GM18499 (cell line): ENCODE results near the gene OLFML1.

ENCODE experiments used
- ATAC-seq: cut with Tn5 transposase; IDR thresholded peaks from one replicate; pipeline ENCODE4 v1.9.1; 2021; ENCODE audit warnings: moderate number of reproducible peaks; ENCODE audit not compliant: insufficient read depth, unreplicated experiment

OLFML1 gene

GRCh38 chr11:7528514-7529049 is 43.3 kb downstream of the OLFML1 start:
- no peak for ATAC-seq

GRCh38 chr11:7530013-7530640 is 44.8 kb downstream of the OLFML1 start:
- no peak for ATAC-seq

- ATAC-seq, result no peak
Observed at GRCh38 chr11:7531011-7531410, 45.7 kb downstream of the OLFML1 start.

- ATAC-seq, result no peak
Observed at GRCh38 chr11:7532405-7533145, 47.3 kb downstream of the OLFML1 start.

- peak; percentile 5 for ATAC-seq
Observed at GRCh38 chr11:7533199-7534041, 48.1 kb downstream of the OLFML1 start.

- peak; percentile 63 for ATAC-seq
Observed at GRCh38 chr11:7534042-7534378, 48.7 kb downstream of the OLFML1 start.

- no peak for ATAC-seq
Observed at GRCh38 chr11:7536100-7536499, 50.8 kb downstream of the OLFML1 start.

GRCh38 chr11:7537265-7537664 is 52.0 kb downstream of the OLFML1 start:
- ATAC-seq, result no peak

GRCh38 chr11:7538031-7538430 is 52.7 kb downstream of the OLFML1 start:
- no peak for ATAC-seq

- ATAC-seq, result no peak
Observed at GRCh38 chr11:7538466-7539454, 53.5 kb downstream of the OLFML1 start.

- no peak for ATAC-seq
Observed at GRCh38 chr11:7540830-7541555, 55.7 kb downstream of the OLFML1 start.

- no peak for ATAC-seq
Observed at GRCh38 chr11:7543302-7543701, 58.0 kb downstream of the OLFML1 start.

- no peak for ATAC-seq
Observed at GRCh38 chr11:7544021-7544420, 58.7 kb downstream of the OLFML1 start.

- ATAC-seq, result no peak
Observed at GRCh38 chr11:7545611-7546010, 60.3 kb downstream of the OLFML1 start.

- no peak for ATAC-seq
Observed at GRCh38 chr11:7546324-7546791, 61.1 kb downstream of the OLFML1 start.

GRCh38 chr11:7547687-7548086 is 62.4 kb downstream of the OLFML1 start:
- ATAC-seq, result no peak

GRCh38 chr11:7548659-7549274 is 63.5 kb downstream of the OLFML1 start:
- ATAC-seq, result no peak

- ATAC-seq, result no peak
Observed at GRCh38 chr11:7549681-7550080, 64.4 kb downstream of the OLFML1 start.

GRCh38 chr11:7551571-7551970 is 66.3 kb downstream of the OLFML1 start:
- no peak for ATAC-seq
